ENCODE results near the gene HSF4. TPM values are rescaled to one million over a fixed set of nuclear protein-coding genes. Genes with fewer than 3 reads are reported as not detected.

Gene HSF4
- total and polyA plus RNA-seq, 2 donors (not counting 3 experiments of a cell fraction or from before 2014, with no cell fraction given): 4.8 to 5.5 TPM

DNA sequence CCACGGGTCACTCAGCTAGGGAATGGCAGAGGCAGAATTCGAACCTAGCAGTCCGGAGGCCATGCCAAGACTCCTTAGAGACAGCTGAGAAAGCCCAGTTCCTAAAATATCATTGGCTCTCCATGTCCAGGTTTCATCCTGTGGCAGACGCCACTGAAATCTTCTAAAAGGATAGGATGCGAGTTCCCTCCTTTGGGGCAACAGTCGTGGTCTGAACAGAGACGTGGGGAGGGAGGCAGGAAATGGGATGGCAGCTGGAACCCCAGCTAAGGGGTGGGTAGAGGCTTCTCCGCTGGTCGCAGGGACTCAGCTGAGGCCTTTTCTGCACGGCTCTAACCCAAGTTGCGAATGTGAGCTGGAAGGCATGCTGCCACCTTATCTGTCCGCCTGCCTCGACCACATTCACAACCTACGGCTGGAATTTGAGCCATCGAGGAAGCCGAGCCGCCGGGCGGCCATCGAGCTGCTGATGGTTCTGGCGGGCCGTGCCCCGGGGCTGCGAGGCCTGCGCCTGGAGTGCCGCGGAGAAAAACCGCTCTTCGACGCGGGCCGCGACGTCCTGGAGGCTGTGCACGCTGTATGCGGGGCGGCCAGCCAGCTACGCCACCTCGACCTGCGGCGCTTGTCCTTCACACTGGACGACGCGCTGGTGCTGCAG lies 1.9 kb upstream of the HSF4 start:
- Histone ChIP-seq H3K27me3 (ENCODE audit: control insufficient read depth in 2 of 2, insufficient read depth in 2 of 2, low read length in 2 of 2) (peaks cover 36 to 46% of the 10 kb centered on the region in 2 experiments), H3K4me2 (ENCODE audit: insufficient read depth, low read length) (peak overlapping the region; percentile 43), H3K4me1 (ENCODE audit: control insufficient read depth, extremely low read depth, insufficient read depth, low read length) (peaks cover 18% of the 10 kb centered on the region), H4K20me1 (replicated peaks; ENCODE audit: control insufficient read depth, extremely low read depth, insufficient read depth, low read length) (no peaks in the 10 kb centered on the region), H2AFZ (ENCODE audit: low read depth, low read length) (no peak overlapping the region), H3K79me2 (ENCODE audit: control insufficient read depth, insufficient read depth, low read length) (no peaks in the 10 kb centered on the region), H3K27ac (ENCODE audit: insufficient read depth, low read depth, low read length) (no peak overlapping the region), H3K9me1 (replicated peaks; ENCODE audit: control insufficient read depth, extremely low read depth, insufficient read depth, low read length) (no peaks in the 10 kb centered on the region), H3K9ac (replicated peaks; ENCODE audit: extremely low read depth, insufficient read depth, low read length) (no peak overlapping the region), H3K9me3 (replicated peaks; ENCODE audit: control insufficient read depth, insufficient read depth, low read length) (no peaks in the 10 kb centered on the region), H3K4me3 (replicated peaks in 1 of 3; ENCODE audit: insufficient read depth in 1 of 3, low read depth in 1 of 3, low read length in 3 of 3) (no peak overlapping the region), H3K36me3 (ENCODE audit: control insufficient read depth in 2 of 2, extremely low read depth in 1 of 2, insufficient read depth in 2 of 2, low read length in 2 of 2) (no peaks in the 10 kb centered on the region)
- BruUV-seq (replicated peaks): no TSS peak
- ChIA-PET CTCF (interaction anchor here (0.9 to 3.4 kb wide), 5 partner anchors 7 to 145 kb away, joined by 5 to 23 read pairs (median 8); no protein-coding TSS in a partner anchor), POLR2A (no interaction called here)
- DNase-seq (ENCODE audit: low read depth, low spot score): no peak
- intact Hi-C loops (cut with micrococcal nuclease) (no loop called here), dilution Hi-C loops (cut with MboI; ENCODE audit: extremely low pct_ligation_motif_present, low sequenced_read_pairs) (no loop called here)
- FAIRE-seq: no peak
- TF ChIP-seq POLR2AphosphoS5 (IDR thresholded peaks at IDR 0.05; ENCODE audit: insufficient read depth, low read depth, low read length) (no peak), JUN (IDR thresholded peaks at IDR 0.05; ENCODE audit: borderline replicate concordance, insufficient read depth, insufficient read length, low read depth) (no peak), GATA2 (IDR thresholded peaks at IDR 0.05; ENCODE audit: insufficient read depth, insufficient read length, low read depth, low read length) (no peak), MYC (IDR thresholded peaks at IDR 0.05; ENCODE audit: low read depth, low read length) (no peak), EZH2 (IDR thresholded peaks at IDR 0.05; ENCODE audit: borderline replicate concordance, low read depth, low read length, severe bottlenecking) (no peak), POLR2A (IDR thresholded peaks at IDR 0.05; ENCODE audit: low read depth, low read length) (no peak), FOS (IDR thresholded peaks at IDR 0.05; ENCODE audit: borderline replicate concordance, insufficient read depth, low read length) (no peak)
- TF ChIP-seq, protein P1, sequence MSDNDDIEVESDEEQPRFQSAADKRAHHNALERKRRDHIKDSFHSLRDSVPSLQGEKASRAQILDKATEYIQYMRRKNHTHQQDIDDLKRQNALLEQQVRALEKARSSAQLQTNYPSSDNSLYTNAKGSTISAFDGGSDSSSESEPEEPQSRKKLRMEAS (IDR thresholded peaks at IDR 0.05; ENCODE audit: insufficient read depth, insufficient read length): no peak
- TF ChIP-seq, protein P2, sequence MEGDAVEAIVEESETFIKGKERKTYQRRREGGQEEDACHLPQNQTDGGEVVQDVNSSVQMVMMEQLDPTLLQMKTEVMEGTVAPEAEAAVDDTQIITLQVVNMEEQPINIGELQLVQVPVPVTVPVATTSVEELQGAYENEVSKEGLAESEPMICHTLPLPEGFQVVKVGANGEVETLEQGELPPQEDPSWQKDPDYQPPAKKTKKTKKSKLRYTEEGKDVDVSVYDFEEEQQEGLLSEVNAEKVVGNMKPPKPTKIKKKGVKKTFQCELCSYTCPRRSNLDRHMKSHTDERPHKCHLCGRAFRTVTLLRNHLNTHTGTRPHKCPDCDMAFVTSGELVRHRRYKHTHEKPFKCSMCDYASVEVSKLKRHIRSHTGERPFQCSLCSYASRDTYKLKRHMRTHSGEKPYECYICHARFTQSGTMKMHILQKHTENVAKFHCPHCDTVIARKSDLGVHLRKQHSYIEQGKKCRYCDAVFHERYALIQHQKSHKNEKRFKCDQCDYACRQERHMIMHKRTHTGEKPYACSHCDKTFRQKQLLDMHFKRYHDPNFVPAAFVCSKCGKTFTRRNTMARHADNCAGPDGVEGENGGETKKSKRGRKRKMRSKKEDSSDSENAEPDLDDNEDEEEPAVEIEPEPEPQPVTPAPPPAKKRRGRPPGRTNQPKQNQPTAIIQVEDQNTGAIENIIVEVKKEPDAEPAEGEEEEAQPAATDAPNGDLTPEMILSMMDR (IDR thresholded peaks at IDR 0.05; ENCODE audit: extremely low read depth in 1 of 2, insufficient read depth in 1 of 2, low read depth in 1 of 2, low read length in 2 of 2): no peak

All from endothelial cell of umbilical vein (primary cell).